Testis (tissue), 2 donors: ENCODE measurements around the gene PDE4B.

Source experiments
- POLR2A ChIP-seq: fragments of 450-650 bp; IDR thresholded peaks from one replicate; pipeline ENCODE4 v1.6.1; 2017; ENCODE audit warnings: antibody characterized with exemption, mild to moderate bottlenecking, moderate library complexity
- TF ChIP-seq, protein P1 (sequence below), 3 experiments: fragments of 450-650 bp in 2 of 3; fragments of 200-600 bp in 1 of 3; sonication (generic) in 1 of 3; IDR thresholded peaks; one replicate each; pipeline ENCODE4 v1.5.1; 2016 to 2019; ENCODE audit warnings: antibody characterized with exemption in 3 of 3, mild to moderate bottlenecking in 2 of 3, moderate library complexity in 1 of 3

- TF ChIP-seq, protein P1, sequence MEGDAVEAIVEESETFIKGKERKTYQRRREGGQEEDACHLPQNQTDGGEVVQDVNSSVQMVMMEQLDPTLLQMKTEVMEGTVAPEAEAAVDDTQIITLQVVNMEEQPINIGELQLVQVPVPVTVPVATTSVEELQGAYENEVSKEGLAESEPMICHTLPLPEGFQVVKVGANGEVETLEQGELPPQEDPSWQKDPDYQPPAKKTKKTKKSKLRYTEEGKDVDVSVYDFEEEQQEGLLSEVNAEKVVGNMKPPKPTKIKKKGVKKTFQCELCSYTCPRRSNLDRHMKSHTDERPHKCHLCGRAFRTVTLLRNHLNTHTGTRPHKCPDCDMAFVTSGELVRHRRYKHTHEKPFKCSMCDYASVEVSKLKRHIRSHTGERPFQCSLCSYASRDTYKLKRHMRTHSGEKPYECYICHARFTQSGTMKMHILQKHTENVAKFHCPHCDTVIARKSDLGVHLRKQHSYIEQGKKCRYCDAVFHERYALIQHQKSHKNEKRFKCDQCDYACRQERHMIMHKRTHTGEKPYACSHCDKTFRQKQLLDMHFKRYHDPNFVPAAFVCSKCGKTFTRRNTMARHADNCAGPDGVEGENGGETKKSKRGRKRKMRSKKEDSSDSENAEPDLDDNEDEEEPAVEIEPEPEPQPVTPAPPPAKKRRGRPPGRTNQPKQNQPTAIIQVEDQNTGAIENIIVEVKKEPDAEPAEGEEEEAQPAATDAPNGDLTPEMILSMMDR (IDR thresholded peaks at IDR 0.05) = no peak
- TF ChIP-seq POLR2A = no peak
These were observed 539.8 kb downstream of the PDE4B start for GRCh38 chr1:66332548-66332901.
